GM12878 (cell line): ENCODE measurements around the gene CASP3. TPM values are rescaled to one million over a fixed set of nuclear protein-coding genes. Genes with fewer than 3 reads are reported as not detected.

Source experiments
- ATAC-seq: fragments of 200-7000 bp; cut with Tn5 transposase; 3 replicates; pipeline ENCODE4 v1.9.1; 2020; ENCODE audit warnings: mild to moderate bottlenecking, moderate library complexity
- BruUV-seq: library from RNA; stranded (reverse); fragments of 400-500 nt; replicated peaks from 2 replicates; lab custom pipeline; 2021; lab: Mats Ljungman, UMichigan
- CTCF ChIA-PET: fragments of 300-600 bp; sonication (Branson Sonifier 250); formaldehyde crosslinking; extraction: SDS; loops from one replicate; lab custom pipeline; 2021; ENCODE audit warnings: inconsistent platforms; lab: Yijun Ruan, JAX
- POLR2A ChIA-PET: fragments of 350-600 bp; formaldehyde crosslinking; extraction: SDS; loops from one replicate; lab custom pipeline; 2021; ENCODE audit warnings: inconsistent platforms; lab: Charles Lee
- RAD21 ChIA-PET: fragments of 300-600 bp; sonication (Branson Sonifier 250); formaldehyde crosslinking; loops from one replicate; lab custom pipeline; 2023; ENCODE audit warnings: antibody characterized with exemption; ENCODE audit not compliant: unreplicated experiment; lab: Charles Lee
- SMC1A ChIA-PET: fragments of 300-600 bp; sonication (Branson Sonifier 250); formaldehyde crosslinking; loops from one replicate; lab custom pipeline; 2023; ENCODE audit not compliant: unreplicated experiment, uncharacterized antibody; lab: Charles Lee
- DNase-seq: peaks from one replicate; pipeline ENCODE4 v3.0.0-alpha.2; 2011; ENCODE audit warnings: low read depth, low spot score
- FAIRE-seq: peaks from 3 replicates; lab custom pipeline; 2011; peaks lifted over from hg19 to GRCh38; lab: Jason Lieb, UNC
- H2AFZ ChIP-seq: 2 replicates; pipeline ENCODE4 v1.6.0; 2011; ENCODE audit warnings: low read depth, low read length, control low read depth; ENCODE audit not compliant: control insufficient read depth
- H3K27ac ChIP-seq: 2 replicates; pipeline ENCODE4 v1.5.1; 2011; ENCODE audit warnings: control low read depth; ENCODE audit not compliant: control insufficient read depth, insufficient read depth
- H3K27me3 ChIP-seq, 2 experiments: replicated peaks in 1 of 2; 2 replicates each; pipeline versions ENCODE4 v1.6.0 to v1.6.1; 2011; ENCODE audit warnings: low read length in 1 of 2; ENCODE audit not compliant: control insufficient read depth in 2 of 2, insufficient read depth in 2 of 2
- H3K36me3 ChIP-seq, 2 experiments: 2 replicates each; pipeline ENCODE4 v1.5.1; 2011; ENCODE audit warnings: low read length in 1 of 2; ENCODE audit not compliant: control insufficient read depth in 2 of 2, insufficient read depth in 2 of 2
- H3K4me1 ChIP-seq: 2 replicates; pipeline ENCODE4 v1.6.1; 2011; ENCODE audit warnings: mild to moderate bottlenecking, low read length, moderate library complexity, mixed read lengths; ENCODE audit not compliant: control insufficient read depth, insufficient read depth
- H3K4me2 ChIP-seq: 2 replicates; pipeline ENCODE4 v1.6.0; 2011; ENCODE audit warnings: control low read depth; ENCODE audit not compliant: control insufficient read depth, insufficient read depth
- H3K4me3 ChIP-seq: fragments of 200-600 bp; sonication (generic); 2 replicates; pipeline ENCODE4 v1.5.1; 2016
- H3K79me2 ChIP-seq: 2 replicates; pipeline ENCODE4 v1.6.0; 2011; ENCODE audit warnings: low read length; ENCODE audit not compliant: control insufficient read depth, insufficient read depth
- H3K9ac ChIP-seq: 2 replicates; pipeline ENCODE4 v1.8.0; 2011; ENCODE audit warnings: low read length, control low read depth, mixed read lengths; ENCODE audit not compliant: control insufficient read depth, insufficient read depth
- H3K9me3 ChIP-seq: replicated peaks from 3 replicates; pipeline ENCODE4 v1.5.1; 2011; ENCODE audit warnings: mild to moderate bottlenecking, low read length; ENCODE audit not compliant: control insufficient read depth, insufficient read depth
- H4K20me1 ChIP-seq: 2 replicates; pipeline ENCODE4 v1.6.0; 2011; ENCODE audit not compliant: control insufficient read depth, insufficient read depth
- BHLHE40 ChIP-seq, 2 experiments: fragments of 450-650 bp in 1 of 2; IDR thresholded peaks; 2 replicates each; pipeline ENCODE4 v1.6.1; 2011 to 2017; ENCODE audit warnings: low read depth in 2 of 2, borderline replicate concordance in 1 of 2, improper control_type of control experiment in 1 of 2, low read length in 1 of 2, mild to moderate bottlenecking in 1 of 2
- BRCA1 ChIP-seq: IDR thresholded peaks from 2 replicates; pipeline ENCODE4 v1.6.1; 2011; ENCODE audit warnings: low read depth, low read length, improper control_type of control experiment
- E2F8 ChIP-seq: fragments of 450-650 bp; IDR thresholded peaks from 2 replicates; pipeline ENCODE4 v1.6.1; 2018; ENCODE audit warnings: mild to moderate bottlenecking, low read depth, moderate library complexity; ENCODE audit not compliant: partially characterized antibody
- GATAD2B ChIP-seq: fragments of 450-650 bp; conservative IDR thresholded peaks from 2 replicates; pipeline ENCODE4 v1.6.1; 2017; ENCODE audit warnings: low read depth, mild to moderate bottlenecking, moderate library complexity
- HSF1 ChIP-seq: fragments of 150-350 bp; IDR thresholded peaks from 2 replicates; pipeline ENCODE4 v1.6.1; 2014; ENCODE audit warnings: mild to moderate bottlenecking, low read depth, low read length
- IKZF1 ChIP-seq: fragments of 450-650 bp; conservative IDR thresholded peaks from 2 replicates; pipeline ENCODE4 v1.6.1; 2017; ENCODE audit warnings: antibody characterized with exemption, mild to moderate bottlenecking
- JUND ChIP-seq: IDR thresholded peaks from 2 replicates; pipeline ENCODE4 v1.6.1; 2012; ENCODE audit warnings: low read depth, mild to moderate bottlenecking, low read length, improper control_type of control experiment, moderate library complexity
- KDM1A ChIP-seq: fragments of 200-600 bp; sonication (generic); IDR thresholded peaks from 2 replicates; pipeline ENCODE4 v1.6.1; 2016; ENCODE audit warnings: borderline replicate concordance
- RELB ChIP-seq: fragments of 450-650 bp; IDR thresholded peaks from 2 replicates; pipeline ENCODE4 v1.6.1; 2017; ENCODE audit warnings: low read depth, mild to moderate bottlenecking, moderate library complexity
- SKIL ChIP-seq: fragments of 450-650 bp; IDR thresholded peaks from 2 replicates; pipeline ENCODE4 v1.6.1; 2017; ENCODE audit warnings: mild to moderate bottlenecking, low read depth, inconsistent platforms; ENCODE audit not compliant: poor library complexity, severe bottlenecking
- STAT3 ChIP-seq: IDR thresholded peaks from 2 replicates; pipeline ENCODE4 v1.6.1; 2011; ENCODE audit warnings: low read depth, low read length, improper control_type of control experiment
- TCF12 ChIP-seq: IDR thresholded peaks from 2 replicates; pipeline ENCODE4 v1.6.1; 2011; ENCODE audit warnings: low read depth, mild to moderate bottlenecking, low read length
- TCF3 ChIP-seq: IDR thresholded peaks from 2 replicates; pipeline ENCODE4 v1.6.1; 2012; ENCODE audit warnings: low read depth, mild to moderate bottlenecking, low read length, borderline replicate concordance; ENCODE audit not compliant: insufficient read depth
- WGBS: methylation state at CpG from one replicate; pipeline ENCODE4 v1.1.6; 2016; ENCODE audit warnings: low lambda C conversion rate; ENCODE audit not compliant: insufficient replicate concordance, insufficient coverage; ENCODE audit errors: missing lambda C conversion rate; 5-methylcytosine and 5-hydroxymethylcytosine counted together
- in situ Hi-C: fragments of 300-500 bp; cut with MboI; formaldehyde crosslinking; loops from 9 replicates; pipeline ENCODE4 v1.14.3; 2018; ENCODE audit warnings: mixed read lengths
- intact Hi-C: fragments of 100-400 bp; cut with micrococcal nuclease; formaldehyde crosslinking; loops from one replicate; pipeline ENCODE4 v1.14.2; 2022; ENCODE audit not compliant: unreplicated experiment
- polyA plus RNA-seq, 11 experiments: library from polyadenylated mRNA; depleted of rRNA in 4 of 11; unstranded in 6 of 11; stranded (reverse) in 5 of 11; fragments of >200 nt; fragmentation: Nextera tagmentation in 4 of 11; fragmentation: Illumina TruSeq in 1 of 11; extraction: Ambion mirVana in 4 of 11; extraction: Trizol in 1 of 11; gene quantifications; 1 replicate in 1 of 11; 2 replicates in 10 of 11; pipeline versions ENCODE4 v1.2.1 to v1.2.3, GENCODE V29; 2011 to 2016; ENCODE audit warnings: inconsistent platforms in 2 of 11, missing spikeins in 2 of 11, low read depth in 1 of 11
- total RNA-seq, 4 experiments: library from RNA; depleted of rRNA in 3 of 4; stranded (reverse); fragments of >200 nt in 3 of 4; fragmentation: Illumina TruSeq in 1 of 4; extraction: Trizol in 1 of 4; gene quantifications; 2 replicates each; pipeline versions ENCODE4 v1.2.1 to v1.2.3, GENCODE V29; 2013 to 2021

The CASP3 gene
- total and polyA plus RNA-seq, 10 of the 15 experiments (the other 5 are each of a cell fraction or from before 2014, with no cell fraction given): 50.0 to 194 (median 74.4) TPM

- no peaks in the 10 kb centered on the region for H3K27me3 ChIP-seq
- no peak for FAIRE-seq
- ChIA-PET RAD21 (interaction anchor here (0.6 to 3.7 kb wide), 13 partner anchors 10 to 384 kb away, joined by 3 to 24 read pairs (median 5); partner anchors contain the start of gene CENPU), POLR2A (interaction anchor here (0.6 to 2.2 kb wide), 7 partner anchors 65 to 384 kb away, joined by 3 to 12 read pairs (median 4); partner anchors contain the start of gene CENPU), CTCF (interaction anchor here (0.6 to 2.9 kb wide), 8 partner anchors 13 to 448 kb away, joined by 3 to 12 read pairs (median 4); partner anchors contain the start of gene CENPU), SMC1A (interaction anchor here (0.7 to 2.1 kb wide), 8 partner anchors 11 to 549 kb away, joined by 3 to 6 read pairs (median 4); partner anchors contain the start of gene CENPU)
- peak overlapping the region; percentile 87 for H3K9ac ChIP-seq
- H3K4me3 ChIP-seq: peak overlapping the region; percentile 98
- ATAC-seq: peak; percentile 45
- intact Hi-C loops (loop anchor here (1.0 to 10.0 kb wide), 8 partner anchors 86 to 384 kb away; partner anchors contain the start of genes CENPU and IRF2), in situ Hi-C loops (no loop called here)
- no peak overlapping the region for H2AFZ ChIP-seq
- H3K4me1 ChIP-seq: peaks cover 12% of the 10 kb centered on the region; the same call in 1 of the 2 replicates
- peak overlapping the region; percentile 78 for H3K4me2 ChIP-seq
- H3K27ac ChIP-seq: peak overlapping the region; percentile 85
- H3K36me3 ChIP-seq: no peaks in the 10 kb centered on the region
- DNase-seq: no peak
- H3K79me2 ChIP-seq: peaks cover 73% of the 10 kb centered on the region
- BruUV-seq: no TSS peak
- WGBS: under 1% methylated on average over 49 of the region's 52 CpGs
- H4K20me1 ChIP-seq: no peaks in the 10 kb centered on the region
- H3K9me3 ChIP-seq: no peaks in the 10 kb centered on the region
- peak; percentile 20 to 55; a peak in 2 of 4 replicates for TF ChIP-seq BHLHE40 (IDR thresholded peaks at IDR 0.05; ENCODE audit: borderline replicate concordance in 1 of 2, low read depth in 2 of 2, low read length in 1 of 2)
- no peak for TF ChIP-seq HSF1
- 0 out of 2 replicates have a peak, but pooled peaks have one; percentile 21 for TF ChIP-seq RELB
- no peak for TF ChIP-seq STAT3
- no peak for TF ChIP-seq JUND
- no peak for TF ChIP-seq TCF3
- TF ChIP-seq BRCA1: no peak
- TF ChIP-seq SKIL: peak; percentile 22
- peak; percentile 38; the same call in 1 of the 2 replicates for TF ChIP-seq IKZF1
- TF ChIP-seq KDM1A: no peak
- no peak for TF ChIP-seq E2F8
- TF ChIP-seq GATAD2B: 0 out of 2 replicates have a peak, but pooled peaks have one; percentile 12
- TF ChIP-seq TCF12: no peak
These were observed 778 bp downstream of the CASP3 start for GRCh38 chr4:184648313-184649025.
